ENCODE data around the gene MRPL46. TPM values are rescaled to one million over a fixed set of nuclear protein-coding genes. Genes with fewer than 3 reads are reported as not detected.

Gene MRPL46
- total RNA-seq, 3 donors from 2014 or later: 24.9 to 29.3 (median 27.7) TPM

DNA sequence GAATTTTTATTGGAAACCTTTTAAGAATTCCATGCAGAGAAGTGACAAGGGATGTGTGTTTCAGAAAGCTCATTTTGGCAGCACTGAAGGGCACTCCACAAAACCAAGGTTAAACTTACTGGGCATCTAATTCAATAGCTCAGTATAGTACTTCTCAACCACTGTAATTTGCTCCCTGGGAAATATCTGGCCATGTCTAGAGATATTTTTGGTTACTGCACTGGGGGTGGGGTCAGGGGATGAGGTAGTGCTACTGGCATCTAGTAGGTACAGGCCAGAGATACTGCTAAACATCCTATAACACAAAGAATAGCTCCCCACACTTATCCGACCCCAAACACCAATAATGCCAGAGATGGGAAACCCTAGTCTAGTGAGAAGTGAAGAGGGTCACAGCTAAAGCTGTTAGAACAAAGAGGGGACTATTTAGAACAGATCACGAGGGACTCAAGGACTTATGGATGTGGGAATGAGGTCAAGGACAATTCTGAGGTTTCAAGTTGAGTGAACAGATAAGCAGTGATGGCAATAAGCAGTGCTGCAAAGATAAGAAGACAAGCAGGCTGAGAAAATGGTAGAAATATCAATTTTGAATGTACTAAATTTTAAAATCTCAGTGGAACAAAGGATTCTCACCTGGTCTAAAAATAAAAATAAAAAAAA, 3.2 kb downstream of the MRPL46 start:
- TF ChIP-seq, protein P1, sequence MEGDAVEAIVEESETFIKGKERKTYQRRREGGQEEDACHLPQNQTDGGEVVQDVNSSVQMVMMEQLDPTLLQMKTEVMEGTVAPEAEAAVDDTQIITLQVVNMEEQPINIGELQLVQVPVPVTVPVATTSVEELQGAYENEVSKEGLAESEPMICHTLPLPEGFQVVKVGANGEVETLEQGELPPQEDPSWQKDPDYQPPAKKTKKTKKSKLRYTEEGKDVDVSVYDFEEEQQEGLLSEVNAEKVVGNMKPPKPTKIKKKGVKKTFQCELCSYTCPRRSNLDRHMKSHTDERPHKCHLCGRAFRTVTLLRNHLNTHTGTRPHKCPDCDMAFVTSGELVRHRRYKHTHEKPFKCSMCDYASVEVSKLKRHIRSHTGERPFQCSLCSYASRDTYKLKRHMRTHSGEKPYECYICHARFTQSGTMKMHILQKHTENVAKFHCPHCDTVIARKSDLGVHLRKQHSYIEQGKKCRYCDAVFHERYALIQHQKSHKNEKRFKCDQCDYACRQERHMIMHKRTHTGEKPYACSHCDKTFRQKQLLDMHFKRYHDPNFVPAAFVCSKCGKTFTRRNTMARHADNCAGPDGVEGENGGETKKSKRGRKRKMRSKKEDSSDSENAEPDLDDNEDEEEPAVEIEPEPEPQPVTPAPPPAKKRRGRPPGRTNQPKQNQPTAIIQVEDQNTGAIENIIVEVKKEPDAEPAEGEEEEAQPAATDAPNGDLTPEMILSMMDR (IDR thresholded peaks at IDR 0.05): no peak
- intact Hi-C loops (cut with DNase I, micrococcal nuclease): no loop called here
- peaks cover 14% of the 10 kb centered on the region for H3K4me1 ChIP-seq (ENCODE audit: low read depth)
- peaks cover 6% of the 10 kb centered on the region for H3K36me3 ChIP-seq (ENCODE audit: low read depth)
- H3K9me3 ChIP-seq: no peaks in the 10 kb centered on the region
- H3K4me3 ChIP-seq: no peak overlapping the region
- DNase-seq (no peak), ATAC-seq (no peak)

- Histone ChIP-seq H3K9me3 (no peaks in the 10 kb centered on the region), H3K4me3 (no peak overlapping the region), H3K36me3 (ENCODE audit: low read depth) (peaks cover 6% of the 10 kb centered on the region), H3K4me1 (ENCODE audit: low read depth) (no peaks in the 10 kb centered on the region)
- ATAC-seq: no peak
- intact Hi-C loops (cut with DNase I, micrococcal nuclease): no loop called here
- TF ChIP-seq, protein P1 (IDR thresholded peaks at IDR 0.05): no peak
- no peak for DNase-seq
Observed at GRCh38 chr15:88456733-88457132, 10.5 kb downstream of the MRPL46 start.

GRCh38 chr15:88454867-88455810, 12.0 kb downstream of the MRPL46 start:
- Histone ChIP-seq H3K9me3 (no peaks in the 10 kb centered on the region), H3K4me3 (no peak overlapping the region), H3K4me1 (ENCODE audit: low read depth) (no peaks in the 10 kb centered on the region), H3K36me3 (ENCODE audit: low read depth) (peaks cover 6% of the 10 kb centered on the region)
- intact Hi-C loops (cut with DNase I, micrococcal nuclease): no loop called here
- DNase-seq (peak; percentile 57 to 79 (median 64)), ATAC-seq (peak; percentile 97)
- TF ChIP-seq, protein P1 (IDR thresholded peaks at IDR 0.05): peak; percentile 58

DNA sequence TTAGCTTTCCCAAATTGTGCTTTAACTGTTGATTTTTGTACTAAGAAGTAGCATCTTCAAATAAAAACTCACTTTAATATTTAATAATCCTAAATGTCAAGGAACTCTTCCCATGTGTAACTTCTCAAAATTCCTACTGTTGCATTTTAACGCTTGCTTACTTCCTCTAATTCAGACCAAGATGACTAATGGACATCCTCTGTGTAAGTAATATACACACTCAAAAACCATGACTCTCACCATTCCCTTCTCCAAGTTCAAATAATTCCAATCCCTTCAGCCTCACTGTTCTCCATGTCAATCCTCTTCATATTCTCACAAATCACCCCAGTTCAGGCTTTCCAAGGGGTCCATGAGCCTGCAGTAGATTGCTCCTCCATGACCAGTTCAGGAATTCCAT, 13.0 kb downstream of the MRPL46 start:
- no peaks in the 10 kb centered on the region for H3K36me3 ChIP-seq (ENCODE audit: low read depth)
- intact Hi-C loops (cut with DNase I, micrococcal nuclease): no loop called here
- no peak overlapping the region for H3K4me3 ChIP-seq
- H3K9me3 ChIP-seq: no peaks in the 10 kb centered on the region
- ATAC-seq: no peak
- TF ChIP-seq, protein P1 (IDR thresholded peaks at IDR 0.05): no peak
- no peak for DNase-seq
- no peaks in the 10 kb centered on the region for H3K4me1 ChIP-seq (ENCODE audit: low read depth)

DNA sequence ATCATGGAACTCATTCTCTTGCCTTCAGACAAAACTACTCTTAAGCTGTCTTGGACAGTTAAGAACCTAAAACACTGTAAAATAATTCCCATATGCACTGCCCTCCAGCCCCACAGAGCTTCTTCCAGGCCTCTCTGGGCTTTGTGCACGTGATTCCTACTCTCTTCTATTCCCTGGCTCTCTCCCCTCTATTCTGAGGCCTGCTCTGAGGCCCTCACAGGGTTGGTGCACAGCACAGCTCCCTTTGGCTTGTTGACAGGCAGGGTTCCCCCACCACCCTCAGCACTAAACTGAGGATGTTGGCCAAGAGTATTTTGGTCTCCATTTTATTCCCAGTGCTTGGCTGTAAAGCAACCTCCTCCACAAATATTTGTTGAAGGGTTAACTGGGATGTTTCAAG, 13.5 kb downstream of the MRPL46 start:
- TF ChIP-seq, protein P1 (IDR thresholded peaks at IDR 0.05): no peak
- ATAC-seq (no peak), DNase-seq (no peak)
- H3K36me3 ChIP-seq (ENCODE audit: low read depth): no peaks in the 10 kb centered on the region
- H3K4me3 ChIP-seq: no peak overlapping the region
- H3K9me3 ChIP-seq: no peaks in the 10 kb centered on the region
- intact Hi-C loops (cut with DNase I, micrococcal nuclease): no loop called here
- no peaks in the 10 kb centered on the region for H3K4me1 ChIP-seq (ENCODE audit: low read depth)

All from mucosa of descending colon (tissue), 3 donors.